ENCODE measurements around the gene C4A. TPM values are rescaled to one million over a fixed set of nuclear protein-coding genes. Genes with fewer than 3 reads are reported as not detected.
"Not testable (repeated sequence)": the region's sequence is repeated elsewhere in the genome, so short reads cannot be mapped to it uniquely, and the experiment has no call there.

C4A gene
- total RNA-seq, 1 donor from 2014 or later, result 1.3 TPM

DNA sequence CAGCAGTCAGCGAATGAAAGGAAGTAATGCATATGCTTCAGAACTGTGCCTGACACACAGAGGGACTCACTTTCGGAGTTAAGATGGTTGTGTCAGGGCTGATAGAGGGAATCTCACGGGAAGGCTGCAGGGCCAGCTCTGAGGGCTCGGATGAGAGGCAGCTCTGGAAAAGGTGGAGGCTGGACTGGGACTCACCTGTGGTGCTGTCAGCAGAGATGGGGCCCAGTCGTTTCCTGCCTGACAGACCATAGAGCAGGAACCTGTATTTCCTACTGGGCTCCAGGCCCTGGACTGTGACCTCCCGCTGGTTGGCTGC, 65.6 kb downstream of the C4A start:
- DNase-seq (ENCODE audit: extremely low read depth, low read depth, low spot score), result no peak

DNA sequence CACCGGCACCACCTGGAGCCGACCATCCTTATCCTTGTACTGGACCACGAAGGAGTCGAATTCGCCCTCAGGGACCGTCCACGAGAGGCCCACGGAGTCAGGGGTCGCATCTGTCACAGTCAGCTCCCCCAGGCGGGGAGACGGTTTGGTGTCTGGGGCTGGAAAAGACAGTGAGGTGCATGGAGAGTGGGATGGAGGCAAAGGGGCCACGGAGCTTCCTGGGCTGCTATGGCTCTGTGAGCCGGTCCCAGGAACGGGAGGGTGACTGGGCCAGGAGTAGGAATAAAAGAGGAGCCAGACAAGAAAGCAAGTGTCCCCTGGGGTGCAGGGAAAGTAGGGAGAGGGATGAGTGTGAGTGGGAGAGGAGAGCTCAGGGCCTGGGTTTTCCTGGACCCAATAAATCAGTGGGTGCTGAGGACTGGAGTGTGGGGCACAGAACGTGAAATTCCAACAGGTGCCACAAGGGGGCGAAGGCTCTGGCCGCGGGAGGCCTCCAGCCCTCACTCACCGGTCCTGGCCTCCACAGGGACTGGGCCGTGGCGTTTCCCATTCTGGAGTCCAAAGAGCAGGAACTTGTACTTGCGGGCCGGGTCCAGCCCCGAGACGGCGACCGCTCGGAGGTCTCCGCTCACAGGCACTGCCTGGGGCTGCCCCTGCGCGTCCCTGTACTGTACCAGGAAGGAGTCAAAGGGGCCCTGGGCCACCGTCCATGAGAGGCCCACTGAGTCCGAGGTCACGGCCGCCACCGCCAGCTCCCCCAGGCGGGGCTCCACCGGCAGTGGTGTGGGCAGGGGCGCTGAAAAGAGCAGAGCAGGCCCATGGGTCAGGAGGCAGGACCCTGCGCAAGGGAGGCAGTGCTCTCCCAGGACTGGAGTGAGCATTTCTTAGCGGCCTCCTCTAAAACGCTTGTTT, 66.3 kb downstream of the C4A start:
- DNase-seq (ENCODE audit: extremely low read depth, low read depth, low spot score), result no peak

DNA sequence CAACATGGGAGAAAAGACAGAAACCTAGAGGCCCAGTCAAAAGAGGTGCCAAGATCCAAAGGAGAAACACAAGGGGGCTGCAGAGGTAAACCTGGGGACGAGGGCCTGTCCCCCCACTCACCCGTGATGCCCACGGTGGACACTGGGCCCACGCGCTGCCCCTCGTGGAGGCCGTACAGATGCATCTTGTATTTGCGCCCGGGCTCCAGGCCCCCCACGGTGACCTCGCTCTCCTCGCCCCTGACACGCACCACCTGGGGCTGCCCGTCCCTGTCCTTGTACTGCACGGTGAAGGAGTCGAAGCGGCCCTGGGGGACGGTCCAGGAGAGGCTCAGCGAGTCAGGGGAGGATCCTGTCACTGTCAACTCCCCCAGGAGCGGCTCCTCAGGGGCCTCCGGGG, 67.3 kb downstream of the C4A start:
- DNase-seq (ENCODE audit: extremely low read depth, low read depth, low spot score), result not testable (repeated sequence)

DNA sequence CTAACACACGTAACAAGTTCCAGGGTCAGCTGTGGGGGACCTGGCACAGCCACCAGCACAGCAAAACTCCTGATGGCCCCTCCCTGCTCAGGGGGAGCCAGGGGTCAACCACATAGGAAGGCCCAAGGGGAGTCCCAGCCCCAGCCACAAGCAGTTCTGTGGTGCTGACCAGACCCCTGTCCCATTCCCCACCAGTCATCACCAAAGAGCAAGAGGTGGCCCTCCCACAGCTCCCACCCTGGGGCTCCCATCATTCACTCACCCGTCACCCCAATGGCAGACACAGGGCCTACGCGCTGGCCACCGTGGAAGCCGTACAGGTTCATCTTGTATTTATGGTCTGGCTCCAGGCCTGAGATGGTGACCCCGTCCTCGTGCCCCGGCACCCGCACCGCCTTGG, 67.9 kb downstream of the C4A start:
- DNase-seq (ENCODE audit: extremely low read depth, low read depth, low spot score), result not testable (repeated sequence)

DNA sequence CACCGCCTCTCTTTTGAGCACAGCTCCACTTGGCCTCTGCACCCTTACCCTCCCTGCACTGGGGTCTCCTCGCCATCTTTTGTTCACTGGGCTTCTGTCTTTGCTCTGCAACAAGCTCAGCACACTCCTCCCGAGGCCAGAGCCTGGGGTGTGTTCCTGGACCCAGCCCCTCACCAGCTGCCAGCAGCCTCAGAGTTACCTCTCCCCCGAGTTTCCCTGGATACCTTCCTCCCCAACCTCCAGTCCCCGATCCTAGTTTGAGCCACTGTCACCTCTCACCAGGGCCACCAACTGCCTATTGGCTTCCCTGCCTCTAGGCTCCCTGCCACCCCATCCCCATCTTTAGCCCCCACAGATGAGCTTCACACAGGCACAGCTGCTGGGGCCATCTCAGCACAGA, 68.7 kb downstream of the C4A start:
- DNase-seq (ENCODE audit: extremely low read depth, low read depth, low spot score), result no peak

Other genes starting within 250 kb of the C4A start
- gene CLIC1, start 245.5 kb upstream of the C4A start, total RNA-seq, result 541 and 655 TPM in 2 replicates
- gene MSH5, start 242.1 kb upstream of the C4A start, total RNA-seq, result 3.7 and 18.7 TPM in 2 replicates
- gene SAPCD1, start 219.4 kb upstream of the C4A start, total RNA-seq, result 3.3 and 3.9 TPM in 2 replicates
- gene VWA7, start 204.7 kb upstream of the C4A start, total RNA-seq, result 0.34 and 0.58 TPM in 2 replicates
- 90.9 and 105 TPM in 2 replicates for gene VARS1, start 186.3 kb upstream of the C4A start, total RNA-seq
- 45.3 and 74.3 TPM in 2 replicates for gene LSM2, start 175.1 kb upstream of the C4A start, total RNA-seq
- gene HSPA1L, start 166.8 kb upstream of the C4A start, total RNA-seq, result 0.44 and 0.53 TPM in 2 replicates
- gene HSPA1A, start 166.5 kb upstream of the C4A start, total RNA-seq, result 140 and 161 TPM in 2 replicates
- gene HSPA1B, start 154.3 kb upstream of the C4A start, total RNA-seq, result 76.3 and 95.3 TPM in 2 replicates
- gene NEU1, start 119.2 kb upstream of the C4A start, total RNA-seq, result 82.6 and 83.5 TPM in 2 replicates
- gene SLC44A4, start 103.1 kb upstream of the C4A start, total RNA-seq, result 0.05 and 1.7 TPM in 2 replicates
- gene EHMT2, start 84.4 kb upstream of the C4A start, total RNA-seq, result 39.0 and 46.4 TPM in 2 replicates
- gene ZBTB12, start 80.0 kb upstream of the C4A start, total RNA-seq, result 1.7 TPM in 2 replicates
- gene C2, start 54.3 kb upstream of the C4A start, total RNA-seq, result not detected in 2 replicates
- gene CFB, start 36.0 kb upstream of the C4A start, total RNA-seq, result 0.53 and 2.3 TPM in 2 replicates
- gene NELFE, start 23.1 kb upstream of the C4A start, total RNA-seq, result 101 and 117 TPM in 2 replicates
- 42.1 and 46.3 TPM in 2 replicates for gene SKIC2, start 22.9 kb upstream of the C4A start, total RNA-seq
- gene DXO, start 9.9 kb upstream of the C4A start, total RNA-seq, result 16.6 and 17.3 TPM in 2 replicates
- gene C4B, start 32.7 kb downstream of the C4A start, total RNA-seq, result 1.1 and 1.3 TPM in 2 replicates
- not detected in 2 replicates for gene CYP21A2, start 56.4 kb downstream of the C4A start, total RNA-seq
- 1.5 and 1.7 TPM in 2 replicates for gene TNXB, start 127.3 kb downstream of the C4A start, total RNA-seq
- 46.3 and 87.6 TPM in 2 replicates for gene ATF6B, start 146.2 kb downstream of the C4A start, total RNA-seq
- 3.0 and 5.5 TPM in 2 replicates for gene FKBPL, start 148.2 kb downstream of the C4A start, total RNA-seq
- 0.39 and 0.70 TPM in 2 replicates for gene PRRT1, start 169.9 kb downstream of the C4A start, total RNA-seq
- gene PPT2, start 172.1 kb downstream of the C4A start, total RNA-seq, result 18.0 and 54.3 TPM in 2 replicates
- 6.1 and 7.1 TPM in 2 replicates for gene EGFL8, start 182.5 kb downstream of the C4A start, total RNA-seq
- gene AGPAT1, start 194.0 kb downstream of the C4A start, total RNA-seq, result 58.8 and 60.7 TPM in 2 replicates
- gene RNF5, start 196.3 kb downstream of the C4A start, total RNA-seq, result 72.6 and 88.0 TPM in 2 replicates
- 0.19 and 6.1 TPM in 2 replicates for gene AGER, start 202.2 kb downstream of the C4A start, total RNA-seq
- 38.3 and 72.2 TPM in 2 replicates for gene PBX2, start 208.1 kb downstream of the C4A start, total RNA-seq
- 15.5 and 21.8 TPM in 2 replicates for gene GPSM3, start 210.6 kb downstream of the C4A start, total RNA-seq
- gene NOTCH4, start 242.0 kb downstream of the C4A start, total RNA-seq, result 66.1 and 242 TPM in 2 replicates

All from glomerular endothelial cell (primary cell).